ENCODE results near the gene SIAH1.

Gene SIAH1

GRCh38 chr16:48433850-48434530 is 48.8 kb upstream of the SIAH1 start:
- ChIA-PET CTCF (no interaction called here), POLR2A (no interaction called here)
- H3K4me1 ChIP-seq (ENCODE audit: control insufficient read depth, insufficient read depth, low read length), result no peaks in the 10 kb centered on the region

DNA sequence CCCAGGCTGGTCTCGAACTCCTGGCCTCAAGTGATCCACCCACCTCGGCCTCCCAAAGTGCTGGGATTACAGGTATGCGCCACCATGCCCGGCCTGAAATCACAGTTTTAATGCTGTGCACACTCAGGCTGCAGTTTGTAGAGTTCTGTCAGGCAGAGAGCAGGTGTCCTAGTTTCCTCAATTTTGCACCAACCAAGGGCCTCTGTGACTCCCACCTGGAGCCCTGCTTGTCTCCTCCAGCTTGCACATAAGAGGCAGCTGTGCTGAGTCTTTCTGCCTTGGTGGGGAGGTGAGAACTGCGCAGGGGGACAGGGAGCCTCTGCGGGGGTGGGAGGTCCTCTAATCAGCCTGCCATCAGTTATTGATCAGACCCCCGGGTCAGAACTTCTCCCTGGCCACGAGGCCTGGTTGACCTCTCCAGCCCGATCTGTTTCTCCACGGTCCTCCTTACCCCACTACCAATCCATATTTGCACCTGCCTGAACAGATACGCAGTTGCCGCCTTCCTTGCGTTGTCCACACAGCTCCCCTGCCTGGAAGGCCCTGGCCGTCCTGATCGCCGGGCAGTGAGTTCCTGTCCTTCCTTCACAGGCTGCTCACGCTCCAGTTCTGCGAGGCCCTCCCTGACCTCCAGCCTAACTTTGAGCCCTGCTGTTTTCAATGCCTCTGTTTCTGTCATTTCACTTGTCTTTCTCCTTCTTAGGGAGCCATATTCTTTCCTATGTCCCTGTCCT is 48.1 kb upstream of the SIAH1 start:
- TF ChIP-seq ZNF768 (tag by site-specific recombination; IDR thresholded peaks at IDR 0.05) (no peak), PRDM4 (tag by site-specific recombination; IDR thresholded peaks at IDR 0.05) (no peak), WT1 (tag by site-specific recombination; IDR thresholded peaks at IDR 0.05) (no peak)
- POLR2A ChIA-PET, result no interaction called here
- Histone ChIP-seq H3K4me1 (ENCODE audit: control insufficient read depth, insufficient read depth, low read length) (no peaks in the 10 kb centered on the region), H3K27ac (ENCODE audit: extremely low read depth, low read depth, low read length) (no peak overlapping the region), H3K9me3 (ENCODE audit: control insufficient read depth, insufficient read depth, low read depth, low read length) (no peaks in the 10 kb centered on the region), H3K36me3 (ENCODE audit: control insufficient read depth in 2 of 2, insufficient read depth in 1 of 2, low read length in 2 of 2) (no peaks in the 10 kb centered on the region), H3K4me3 (ENCODE audit: low read depth, low read length) (no peak overlapping the region)
- CTCF ChIA-PET, result no interaction called here

More at GRCh38 chr16:48433850-48434530, 48.8 kb upstream of the SIAH1 start:
- TF ChIP-seq ZNF26 (tag by site-specific recombination; IDR thresholded peaks at IDR 0.05) (peak; percentile 13; the same call in 1 of the 2 replicates), ZNF140 (tag by site-specific recombination; IDR thresholded peaks at IDR 0.05) (no peak), ZNF112 (tag by site-specific recombination; IDR thresholded peaks at IDR 0.05) (no peak), ZNF664 (tag by site-specific recombination; IDR thresholded peaks at IDR 0.05) (no peak), ZBTB8A (tag by site-specific recombination; IDR thresholded peaks at IDR 0.05) (no peak)
- TF ChIP-seq, protein P1, sequence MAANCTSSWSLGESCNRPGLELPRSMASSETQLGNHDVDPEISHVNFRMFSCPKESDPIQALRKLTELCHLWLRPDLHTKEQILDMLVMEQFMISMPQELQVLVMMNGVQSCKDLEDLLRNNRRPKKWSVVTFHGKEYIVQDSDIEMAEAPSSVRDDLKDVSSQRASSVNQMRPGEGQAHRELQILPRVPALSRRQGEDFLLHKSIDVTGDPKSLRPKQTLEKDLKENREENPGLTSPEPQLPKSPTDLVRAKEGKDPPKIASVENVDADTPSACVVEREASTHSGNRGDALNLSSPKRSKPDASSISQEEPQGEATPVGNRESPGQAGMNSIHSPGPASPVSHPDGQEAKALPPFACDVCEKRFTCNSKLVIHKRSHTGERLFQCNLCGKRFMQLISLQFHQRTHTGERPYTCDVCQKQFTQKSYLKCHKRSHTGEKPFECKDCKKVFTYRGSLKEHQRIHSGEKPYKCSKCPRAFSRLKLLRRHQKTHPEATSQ (tag by site-specific recombination; IDR thresholded peaks at IDR 0.05), result no peak
- H3K27ac ChIP-seq (ENCODE audit: extremely low read depth, low read depth, low read length), result no peak overlapping the region
- H3K4me3 ChIP-seq (ENCODE audit: low read depth, low read length), result no peak overlapping the region
- no peaks in the 10 kb centered on the region for H3K36me3 ChIP-seq (ENCODE audit: control insufficient read depth in 2 of 2, insufficient read depth in 1 of 2, low read length in 2 of 2)
- no peaks in the 10 kb centered on the region for H3K9me3 ChIP-seq (ENCODE audit: control insufficient read depth, insufficient read depth, low read depth, low read length)

GRCh38 chr16:48432136-48432535 is 46.9 kb upstream of the SIAH1 start:
- TF ChIP-seq ZNF26 (tag by site-specific recombination; IDR thresholded peaks at IDR 0.05), result no peak
- TF ChIP-seq ZNF350 (tag by site-specific recombination; IDR thresholded peaks at IDR 0.05), result no peak
- TF ChIP-seq ZNF768 (tag by site-specific recombination; IDR thresholded peaks at IDR 0.05), result no peak
- no peak for TF ChIP-seq ZNF530 (tag by site-specific recombination; IDR thresholded peaks at IDR 0.05; ENCODE audit: low read depth)
- H3K36me3 ChIP-seq (ENCODE audit: control insufficient read depth in 2 of 2, insufficient read depth in 1 of 2, low read length in 2 of 2), result no peaks in the 10 kb centered on the region
- H3K27ac ChIP-seq (ENCODE audit: extremely low read depth, low read depth, low read length), result no peak overlapping the region
- H3K9me3 ChIP-seq (ENCODE audit: control insufficient read depth, insufficient read depth, low read depth, low read length), result no peaks in the 10 kb centered on the region
- no peaks in the 10 kb centered on the region for H3K4me1 ChIP-seq (ENCODE audit: control insufficient read depth, insufficient read depth, low read length)
- POLR2A ChIA-PET, result no interaction called here
- CTCF ChIA-PET, result no interaction called here
- no peak overlapping the region for H3K4me3 ChIP-seq (ENCODE audit: low read depth, low read length)
